Heart right ventricle (tissue), 16 donors: Measurements from ENCODE around the gene SLC35F3. TPM values are rescaled to one million over a fixed set of nuclear protein-coding genes. Genes with fewer than 3 reads are reported as not detected.

Experiments used
- ATAC-seq, 8 donors: fragments of 200-7000 bp; cut with Tn5 transposase; one replicate each; pipeline ENCODE4 v1.9.1; 2020; ENCODE audit warnings: mild to moderate bottlenecking in 8 of 8, moderate library complexity in 8 of 8, moderate number of reproducible peaks in 1 of 8
- DNase-seq, 2 donors: peaks; one replicate each; pipeline ENCODE4 v3.0.0-alpha.2; 2020
- H3K27ac ChIP-seq, 10 donors: fragments of 200-600 bp; sonication (generic) in 2 of 10; one replicate each; pipeline versions ENCODE4 v1.5.0 to v1.8.0; 2020 to 2022; ENCODE audit warnings: mild to moderate bottlenecking in 3 of 10
- H3K27me3 ChIP-seq, 7 donors: fragments of 200-600 bp; one replicate each; pipeline ENCODE4 v1.8.0; 2021 to 2022; ENCODE audit warnings: mild to moderate bottlenecking in 2 of 7
- H3K36me3 ChIP-seq, 9 donors: fragments of 200-600 bp; sonication (generic) in 1 of 9; one replicate each; pipeline versions ENCODE4 v1.5.0 to v1.8.0; 2020 to 2022; ENCODE audit warnings: mild to moderate bottlenecking in 2 of 9
- H3K4me1 ChIP-seq, 9 donors: fragments of 200-600 bp; sonication (generic) in 1 of 9; one replicate each; pipeline versions ENCODE4 v1.5.0 to v1.8.0; 2020 to 2022; ENCODE audit warnings: mild to moderate bottlenecking in 4 of 9
- H3K4me3 ChIP-seq, 10 donors: fragments of 200-600 bp; sonication (generic) in 2 of 10; one replicate each; pipeline versions ENCODE4 v1.5.0 to v1.8.0; 2020 to 2022; ENCODE audit warnings: mild to moderate bottlenecking in 7 of 10, moderate library complexity in 2 of 10
- H3K9me3 ChIP-seq, 11 donors: fragments of 200-600 bp in 10 of 11; sonication (generic) in 2 of 11; one replicate each; pipeline versions ENCODE4 v1.5.0 to v1.8.0; 2013 to 2022; ENCODE audit warnings: mild to moderate bottlenecking in 2 of 11, control low read depth in 1 of 11, moderate library complexity in 1 of 11
- WGBS, 2 donors: extraction: QIAGEN DNeasy Blood & Tissue Kit; methylation state at CpG; one replicate each; pipeline ENCODE4 v1.1.7; 2013; ENCODE audit warnings: inconsistent platforms in 1 of 2; 5-methylcytosine and 5-hydroxymethylcytosine counted together
- intact Hi-C, 10 donors: fragments of 100-400 bp; cut with DNase I; formaldehyde crosslinking; loops; one replicate each; pipeline versions ENCODE4 v1.11.1 to v1.14.2; 2022
- polyA plus RNA-seq, 2 donors: library from polyadenylated mRNA; stranded (reverse); fragments of 200-250 nt; gene quantifications; one replicate each; pipeline ENCODE4 v1.2.3, GENCODE V29; 2013
- total RNA-seq, 10 donors: library from RNA; stranded (reverse); fragmentation: NEBNext Ultra II Directional in 3 of 10; extraction: Animal tissue kit (Norgen Biotek cat#: 25700) in 3 of 10; gene quantifications; one replicate each; pipeline versions ENCODE4 v1.2.1 to v1.2.4, GENCODE V29; 2021 to 2023
- TF ChIP-seq, protein P1 (sequence below), 9 donors: fragments of 200-600 bp; sonication (generic) in 2 of 9; IDR thresholded peaks; one replicate each; pipeline versions ENCODE4 v1.5.0 to v1.8.0; 2021 to 2022; ENCODE audit warnings: antibody characterized with exemption in 9 of 9, mild to moderate bottlenecking in 5 of 9, moderate library complexity in 1 of 9
- donor health status: Arrhythmogenic right ventricular cardiomyopathy.
- donor health status: ischemic (EF 13 %, LVEDD 7.1; RV severe dilation, severe dysfunction).
- donor health status: healthy with polysubstance abuse.
- donor health status: DM: no; HTN: yes; CAD: no.
- donor health status: DM: no; HTN: no; CAD: no.
- donor health status: ischemic (EF 25% LVEDD 6.9; RV normal size, moderate dysfunction).
- donor health status: ischemic (EF 25% LVEDD 5.7; RV mildly dilated, moderate dysfunction).
- donor health status: healthy.
- donor health status: DM: yes; HTN: yes; CAD: no.
- donor health status: Ischemic cardiomyopathy.
- donor health status: ischemic (EF 35%, LVEDD 5.7; RV mildly dilated, moderate dysfunction).
- donor health status: nonischemic (EF 11% LVEDD 7.7; RV severe dilation, severe dysfunction).
- donor health status: DM: yes; HTN: yes; CAD: no.
- donor health status: PGD.
- donor health status: ischemic (EF 29% LVEDD 5.4; RV normal size, mild dysfunction).
- donor health status: nonischemic (EF 23%, LVEDD 6.1; RV moderate dilation, normal function).

SLC35F3 gene
- total and polyA plus RNA-seq, 12 donors = 0.04 to 0.09 (median 0.09) TPM; not detected in 9

DNA sequence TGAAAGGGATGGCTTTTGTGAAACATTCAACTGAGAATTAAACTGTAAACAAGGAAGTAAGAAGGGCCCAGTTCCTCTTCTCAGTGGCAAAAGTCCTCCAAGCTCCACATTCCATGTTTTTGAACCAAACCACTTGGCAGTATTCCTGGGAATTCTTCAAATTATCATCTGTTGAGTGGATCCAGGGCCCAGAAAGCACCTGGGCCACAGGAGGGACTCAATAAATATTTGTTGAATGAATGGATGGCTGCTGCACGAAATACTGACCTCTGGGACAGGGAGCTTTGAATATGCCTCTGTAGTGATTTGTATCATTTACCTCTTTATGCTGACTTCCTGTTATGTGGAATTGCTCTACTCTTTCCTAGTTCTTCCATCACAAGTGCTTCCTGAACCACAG, 4.7 kb downstream of the SLC35F3 start:
- ATAC-seq (no peak), DNase-seq (no peak)
- intact Hi-C loops = no loop called here
- Histone ChIP-seq H3K36me3 (no peaks in the 10 kb centered on the region), H3K27ac (no peak overlapping the region), H3K9me3 (no peaks in the 10 kb centered on the region), H3K4me3 (no peak overlapping the region), H3K27me3 (peaks cover 0 to 46% (median 37%) of the 10 kb centered on the region in 7 donors), H3K4me1 (peaks cover 0 to 6% (median 0%) of the 10 kb centered on the region in 9 donors)
- 58 to 73% methylated on average over 1 of the region's 1 CpG for WGBS, 2 donors
- TF ChIP-seq, protein P1, sequence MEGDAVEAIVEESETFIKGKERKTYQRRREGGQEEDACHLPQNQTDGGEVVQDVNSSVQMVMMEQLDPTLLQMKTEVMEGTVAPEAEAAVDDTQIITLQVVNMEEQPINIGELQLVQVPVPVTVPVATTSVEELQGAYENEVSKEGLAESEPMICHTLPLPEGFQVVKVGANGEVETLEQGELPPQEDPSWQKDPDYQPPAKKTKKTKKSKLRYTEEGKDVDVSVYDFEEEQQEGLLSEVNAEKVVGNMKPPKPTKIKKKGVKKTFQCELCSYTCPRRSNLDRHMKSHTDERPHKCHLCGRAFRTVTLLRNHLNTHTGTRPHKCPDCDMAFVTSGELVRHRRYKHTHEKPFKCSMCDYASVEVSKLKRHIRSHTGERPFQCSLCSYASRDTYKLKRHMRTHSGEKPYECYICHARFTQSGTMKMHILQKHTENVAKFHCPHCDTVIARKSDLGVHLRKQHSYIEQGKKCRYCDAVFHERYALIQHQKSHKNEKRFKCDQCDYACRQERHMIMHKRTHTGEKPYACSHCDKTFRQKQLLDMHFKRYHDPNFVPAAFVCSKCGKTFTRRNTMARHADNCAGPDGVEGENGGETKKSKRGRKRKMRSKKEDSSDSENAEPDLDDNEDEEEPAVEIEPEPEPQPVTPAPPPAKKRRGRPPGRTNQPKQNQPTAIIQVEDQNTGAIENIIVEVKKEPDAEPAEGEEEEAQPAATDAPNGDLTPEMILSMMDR (IDR thresholded peaks at IDR 0.05) = no peak

DNA sequence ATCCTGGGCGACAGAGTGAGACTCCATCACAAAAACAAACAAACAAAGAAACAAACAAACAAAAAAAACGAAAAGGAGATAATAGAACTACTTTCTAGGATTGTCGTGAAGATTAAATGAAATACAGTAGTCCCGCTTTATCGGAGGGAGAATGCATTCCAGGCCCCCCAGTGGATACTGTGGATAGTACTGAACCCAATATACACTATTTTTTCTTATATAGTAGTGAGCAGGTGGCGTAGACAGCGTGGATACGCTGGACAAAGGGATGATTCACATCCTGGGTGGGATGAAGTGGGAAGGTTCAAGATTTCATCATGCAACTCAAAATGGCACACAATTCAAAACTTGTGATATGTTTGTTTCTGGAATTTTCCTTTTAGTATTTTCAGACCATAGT, 8.0 kb downstream of the SLC35F3 start:
- peaks cover 0 to 21% (median 6%) of the 10 kb centered on the region in 7 donors for H3K27me3 ChIP-seq
- no peak overlapping the region for H3K27ac ChIP-seq
- intact Hi-C loops = loop anchor here in 1 of 10 donors (10.0 kb wide), 1 partner anchor 58 kb away; no protein-coding TSS in a partner anchor
- H3K4me3 ChIP-seq = no peak overlapping the region
- peaks cover 0 to 4% (median 0%) of the 10 kb centered on the region in 11 donors for H3K9me3 ChIP-seq
- no peaks in the 10 kb centered on the region for H3K4me1 ChIP-seq
- DNase-seq (no peak), ATAC-seq (no peak)
- H3K36me3 ChIP-seq = no peaks in the 10 kb centered on the region
- TF ChIP-seq, protein P1 (IDR thresholded peaks at IDR 0.05) = no peak
- WGBS, 2 donors = 82 to 86% methylated on average over 8 of the region's 8 CpGs

DNA sequence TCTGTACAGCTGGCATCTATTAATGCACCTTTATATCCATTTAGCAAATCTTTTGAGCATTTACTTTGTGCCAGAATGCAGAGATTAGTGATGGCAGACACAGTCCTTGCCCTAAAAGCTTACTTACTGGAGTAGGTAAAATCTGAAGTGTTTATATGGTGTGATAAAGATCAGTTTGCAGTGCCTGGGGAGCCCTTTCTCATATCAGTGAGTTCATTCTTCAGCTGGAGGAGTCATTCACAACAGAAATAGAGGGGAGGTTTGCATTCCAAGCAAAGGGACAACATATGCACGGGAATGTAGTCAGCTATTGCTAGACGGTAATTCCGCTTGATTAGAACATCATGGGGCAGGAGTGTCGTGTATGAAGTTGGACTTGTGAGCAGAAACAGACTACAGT, 8.4 kb downstream of the SLC35F3 start:
- H3K27me3 ChIP-seq = peaks cover 0 to 16% (median 2%) of the 10 kb centered on the region in 7 donors
- no peak for DNase-seq
- H3K4me3 ChIP-seq = no peak overlapping the region
- intact Hi-C loops = loop anchor here in 1 of 10 donors (10.0 kb wide), 1 partner anchor 58 kb away; no protein-coding TSS in a partner anchor
- H3K27ac ChIP-seq = no peak overlapping the region
- no peaks in the 10 kb centered on the region for H3K4me1 ChIP-seq
- 37 to 41% methylated on average over 4 of the region's 4 CpGs for WGBS, 2 donors
- H3K9me3 ChIP-seq = peaks cover 0 to 4% (median 0%) of the 10 kb centered on the region in 11 donors
- TF ChIP-seq, protein P1 (IDR thresholded peaks at IDR 0.05) = no peak
- no peaks in the 10 kb centered on the region for H3K36me3 ChIP-seq
- ATAC-seq = no peak

DNA sequence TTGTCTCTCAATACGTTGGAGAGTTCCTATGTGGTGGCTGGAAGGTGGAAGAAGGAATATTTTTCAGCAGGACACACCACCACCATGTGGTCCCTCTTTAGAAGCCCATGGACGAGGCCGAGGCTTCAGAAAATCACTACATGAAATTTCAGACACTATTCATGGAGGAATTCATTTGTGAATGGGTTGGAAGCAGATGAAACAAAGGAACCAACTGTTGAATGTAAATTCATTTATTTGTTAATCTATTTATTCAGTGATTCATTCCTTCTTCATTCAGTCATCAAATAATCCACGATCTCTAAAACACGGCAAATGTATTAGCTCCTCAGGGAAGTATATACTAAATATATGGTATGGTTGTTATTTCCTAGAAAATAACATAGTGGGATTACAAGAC, 12.2 kb downstream of the SLC35F3 start:
- Histone ChIP-seq H3K27me3 (peaks cover 0 to 8% (median 0%) of the 10 kb centered on the region in 7 donors), H3K9me3 (peaks cover 0 to 4% (median 0%) of the 10 kb centered on the region in 11 donors), H3K4me1 (no peaks in the 10 kb centered on the region), H3K27ac (no peak overlapping the region), H3K36me3 (no peaks in the 10 kb centered on the region), H3K4me3 (no peak overlapping the region)
- intact Hi-C loops = loop anchor here in 1 of 10 donors (10.0 kb wide), 1 partner anchor 62 kb away; no protein-coding TSS in a partner anchor
- DNase-seq (no peak), ATAC-seq (no peak)
- WGBS, 2 donors = 70 to 76% methylated on average over 5 of the region's 5 CpGs
- TF ChIP-seq, protein P1 (IDR thresholded peaks at IDR 0.05) = no peak
